Neuronal stem cell (in vitro differentiated cells): ENCODE data around the gene KLF11.
A peak's percentile ranks its signal among the peaks of the same experiment; 100 is the strongest.

Source experiments
- DNase-seq: peaks from one replicate; pipeline ENCODE4 v3.0.0-alpha.2; 2013; ENCODE audit warnings: low spot score
- H2AFZ ChIP-seq: one replicate; pipeline ENCODE4 v1.6.1; 2013; ENCODE audit warnings: mild to moderate bottlenecking, low read length, inconsistent platforms
- H2AK5ac ChIP-seq: 2 replicates; pipeline ENCODE4 v1.6.1; 2013; ENCODE audit warnings: low read depth, mild to moderate bottlenecking, inconsistent platforms, low read length, moderate library complexity, mixed read lengths
- H2BK120ac ChIP-seq: 2 replicates; pipeline ENCODE4 v1.6.1; 2013; ENCODE audit warnings: low read depth, mild to moderate bottlenecking, inconsistent platforms, low read length, moderate library complexity, mixed read lengths
- H2BK12ac ChIP-seq: one replicate; pipeline ENCODE4 v1.6.1; 2013; ENCODE audit warnings: low read length, inconsistent platforms
- H2BK15ac ChIP-seq: 2 replicates; pipeline ENCODE4 v1.6.1; 2013; ENCODE audit warnings: mild to moderate bottlenecking, low read length, inconsistent platforms, mixed read lengths
- H2BK5ac ChIP-seq: one replicate; pipeline ENCODE4 v1.6.1; 2013; ENCODE audit warnings: inconsistent platforms, mild to moderate bottlenecking, low read length, moderate library complexity
- H3K14ac ChIP-seq: one replicate; pipeline ENCODE4 v1.6.1; 2013; ENCODE audit warnings: low read length, inconsistent platforms
- H3K18ac ChIP-seq: 2 replicates; pipeline ENCODE4 v1.6.1; 2013; ENCODE audit warnings: low read length, inconsistent platforms
- H3K23ac ChIP-seq: 2 replicates; pipeline ENCODE4 v1.6.1; 2013; ENCODE audit warnings: low read depth, mild to moderate bottlenecking, mixed read lengths, low read length, inconsistent platforms; ENCODE audit not compliant: poor library complexity
- H3K27ac ChIP-seq: replicated peaks from 3 replicates; pipeline ENCODE4 v1.5.1; 2013; ENCODE audit warnings: low read length, inconsistent platforms
- H3K27me3 ChIP-seq, 3 experiments: 2 replicates each; pipeline ENCODE4 v1.6.1; 2013; ENCODE audit warnings: low read length in 3 of 3, mild to moderate bottlenecking in 2 of 3, inconsistent platforms in 1 of 3, low read depth in 1 of 3, mixed read lengths in 1 of 3, moderate library complexity in 1 of 3; ENCODE audit not compliant: control insufficient read depth in 3 of 3, insufficient read depth in 3 of 3
- H3K36me3 ChIP-seq, 2 donors: replicated peaks in 1 of 2; 2 replicates each; pipeline ENCODE4 v1.6.1; 2013; ENCODE audit warnings: low read length in 2 of 2; ENCODE audit not compliant: control insufficient read depth in 2 of 2, insufficient read depth in 2 of 2
- H3K4ac ChIP-seq: 2 replicates; pipeline ENCODE4 v1.6.1; 2013; ENCODE audit warnings: inconsistent platforms, mild to moderate bottlenecking, low read length, moderate library complexity
- H3K4me1 ChIP-seq, 2 donors: 1 replicate in 1 of 2; 2 replicates in 1 of 2; pipeline ENCODE4 v1.6.1; 2013; ENCODE audit warnings: low read length in 2 of 2, low read depth in 1 of 2; ENCODE audit not compliant: control insufficient read depth in 2 of 2, insufficient read depth in 1 of 2
- H3K4me2 ChIP-seq: one replicate; pipeline ENCODE4 v1.6.1; 2013; ENCODE audit warnings: mild to moderate bottlenecking, low read length, inconsistent platforms; ENCODE audit not compliant: insufficient read depth, poor library complexity, severe bottlenecking
- H3K4me3 ChIP-seq, 2 donors: 2 replicates each; pipeline ENCODE4 v1.5.1; 2013; ENCODE audit warnings: low read length in 2 of 2, mild to moderate bottlenecking in 2 of 2, inconsistent platforms in 1 of 2, moderate library complexity in 1 of 2
- H3K79me1 ChIP-seq: one replicate; pipeline ENCODE4 v1.6.1; 2013; ENCODE audit warnings: low read depth, mild to moderate bottlenecking, inconsistent platforms, low read length, moderate library complexity
- H3K9ac ChIP-seq: one replicate; pipeline ENCODE4 v1.6.1; 2013; ENCODE audit warnings: mild to moderate bottlenecking, low read depth, low read length, inconsistent platforms; ENCODE audit not compliant: poor library complexity
- H3K9me3 ChIP-seq, 2 donors: replicated peaks in 1 of 2; 2 replicates each; pipeline versions ENCODE3 to v1.6.1; 2013; ENCODE audit warnings: low read length in 2 of 2, mild to moderate bottlenecking in 2 of 2, inconsistent platforms in 1 of 2, low read depth in 1 of 2, mixed read lengths in 1 of 2, moderate library complexity in 1 of 2; ENCODE audit not compliant: control insufficient read depth in 2 of 2, insufficient read depth in 1 of 2
- H4K8ac ChIP-seq: one replicate; pipeline ENCODE4 v1.6.1; 2013; ENCODE audit warnings: low read depth, mild to moderate bottlenecking, inconsistent platforms, low read length, moderate library complexity
- H4K91ac ChIP-seq: one replicate; pipeline ENCODE4 v1.6.1; 2013; ENCODE audit warnings: low read length, low read depth, mild to moderate bottlenecking, inconsistent platforms; ENCODE audit not compliant: poor library complexity
- WGBS, 2 donors: extraction: QIAGEN DNeasy Blood & Tissue Kit; methylation state at CpG; one replicate each; pipeline ENCODE4 v1.1.7; 2013; ENCODE audit warnings: missing lambda C conversion rate in 2 of 2, mixed read lengths in 1 of 2; ENCODE audit not compliant: insufficient read length in 2 of 2, insufficient replicate concordance in 1 of 2; ENCODE audit errors: extremely low coverage in 2 of 2; 5-methylcytosine and 5-hydroxymethylcytosine counted together

The KLF11 gene

DNA sequence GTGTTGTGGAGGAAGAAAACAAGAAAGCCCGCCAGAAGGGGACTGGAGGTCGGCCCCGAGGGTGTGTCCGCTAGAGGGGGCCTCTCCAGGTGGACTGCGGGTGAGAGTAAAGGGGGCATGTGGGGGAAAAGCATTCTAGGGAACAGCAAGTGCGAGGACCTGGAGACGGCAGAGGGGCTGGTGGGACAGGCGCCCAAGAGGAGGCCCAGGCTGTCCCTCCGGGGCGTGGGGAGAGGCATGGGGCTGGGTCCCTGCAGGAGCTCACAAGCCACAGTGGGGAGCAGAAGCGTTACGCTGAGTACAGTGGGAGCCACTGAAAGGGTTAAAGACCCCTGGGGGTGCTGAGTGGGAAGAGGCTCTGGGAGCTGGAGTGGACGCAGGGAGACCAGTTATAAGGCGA lies 1.6 kb upstream of the KLF11 start:
- H3K4me3 ChIP-seq = no peak overlapping the region

DNA sequence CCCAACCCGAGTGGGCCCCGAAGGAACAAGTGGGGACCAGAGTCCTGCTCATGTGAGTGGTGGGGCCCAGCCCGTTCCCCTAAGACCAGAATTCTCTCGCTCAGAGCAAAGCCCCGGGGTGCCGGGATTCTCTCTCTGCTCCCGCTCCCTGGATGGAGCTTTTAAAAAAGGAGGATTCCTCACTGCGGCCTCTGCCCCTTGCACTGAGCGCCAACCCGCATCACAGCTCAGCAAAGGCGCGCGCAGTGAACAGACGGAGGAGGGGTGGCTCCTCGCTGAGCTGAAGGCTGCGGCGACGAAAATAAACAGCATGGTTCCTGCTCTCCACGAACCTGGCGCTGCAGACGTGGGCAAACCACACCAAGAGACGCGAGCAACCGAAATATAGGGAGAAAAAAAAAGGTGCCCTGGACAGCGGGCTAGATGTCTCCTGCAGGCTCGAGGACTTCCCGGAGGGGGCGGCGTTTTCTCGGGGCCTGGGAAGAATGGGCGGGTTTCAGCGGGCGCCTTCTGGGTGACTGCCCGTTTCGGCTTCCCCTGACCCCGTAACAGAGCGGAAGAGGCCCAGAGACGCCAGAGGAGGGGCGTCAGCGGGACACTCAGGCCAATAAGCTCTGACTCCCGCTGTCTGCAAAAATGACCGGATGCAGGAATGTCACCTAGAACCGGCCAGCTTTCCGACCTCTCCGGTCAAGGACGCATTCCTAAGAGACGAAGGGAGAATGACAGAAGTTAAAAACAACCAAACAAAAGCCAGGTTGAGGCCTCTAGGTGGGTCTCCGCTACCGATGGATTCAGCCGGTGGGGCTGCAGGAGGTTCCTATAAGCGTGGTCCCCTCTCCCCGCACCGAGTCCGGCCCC lies 819 bp upstream of the KLF11 start:
- H3K14ac ChIP-seq = peak overlapping the region; percentile 14
- no peak overlapping the region for H3K23ac ChIP-seq
- H3K4me2 ChIP-seq = peak overlapping the region; percentile 64
- H3K18ac ChIP-seq = peak overlapping the region; percentile 9
- no peak overlapping the region for H3K27ac ChIP-seq
- H3K4me3 ChIP-seq = peak overlapping the region; percentile 57 to 73
- DNase-seq = no peak
- H4K8ac ChIP-seq = no peak overlapping the region
- H4K91ac ChIP-seq = no peak overlapping the region
- H3K79me1 ChIP-seq = peaks cover 4% of the 10 kb centered on the region
- peak overlapping the region; percentile 86 for H2AFZ ChIP-seq
- peaks cover 0 to 12% (median 0%) of the 10 kb centered on the region in 3 experiments for H3K27me3 ChIP-seq
- H2AK5ac ChIP-seq = peak overlapping the region; percentile 77
- no peak overlapping the region for H2BK5ac ChIP-seq
- no peak overlapping the region for H2BK120ac ChIP-seq
- H3K9ac ChIP-seq = no peak overlapping the region
- peak overlapping the region; percentile 12 for H2BK15ac ChIP-seq
- no peak overlapping the region for H3K4ac ChIP-seq
- no peak overlapping the region for H2BK12ac ChIP-seq
- peaks cover 0 to 24% of the 10 kb centered on the region in 2 donors for H3K36me3 ChIP-seq
- no CpG with 5 or more reads among the region's 54 CpGs for WGBS, 2 donors
- peaks cover 3 to 10% of the 10 kb centered on the region in 2 donors for H3K4me1 ChIP-seq
- H3K9me3 ChIP-seq = peaks cover 6 to 12% of the 10 kb centered on the region in 2 donors

More for the DNA sequence above, 1.6 kb upstream of the KLF11 start:
- DNase-seq = no peak
- no peak overlapping the region for H2AFZ ChIP-seq
- H3K27ac ChIP-seq = no peak overlapping the region
- no peak overlapping the region for H3K4me2 ChIP-seq
- peaks cover 0 to 12% (median 0%) of the 10 kb centered on the region in 3 experiments for H3K27me3 ChIP-seq
- H3K9ac ChIP-seq = no peak overlapping the region
- H4K91ac ChIP-seq = no peak overlapping the region
- H2BK12ac ChIP-seq = no peak overlapping the region
- peaks cover 0 to 16% of the 10 kb centered on the region in 2 donors for H3K36me3 ChIP-seq
- no peak overlapping the region for H2BK120ac ChIP-seq
- H2AK5ac ChIP-seq = peak overlapping the region; percentile 77
- no peak overlapping the region for H2BK15ac ChIP-seq
- H3K23ac ChIP-seq = peak overlapping the region; percentile 59
- H2BK5ac ChIP-seq = no peak overlapping the region
- peak overlapping the region; percentile 60 for H3K18ac ChIP-seq
- no peak overlapping the region for H3K4ac ChIP-seq
- no peak overlapping the region for H4K8ac ChIP-seq
- H3K4me1 ChIP-seq = peaks cover 3 to 10% of the 10 kb centered on the region in 2 donors
- peaks cover 4% of the 10 kb centered on the region for H3K79me1 ChIP-seq
- peaks cover 6 to 12% of the 10 kb centered on the region in 2 donors for H3K9me3 ChIP-seq
- H3K14ac ChIP-seq = no peak overlapping the region
- no CpG with 5 or more reads among the region's 14 CpGs for WGBS, 2 donors

DNA sequence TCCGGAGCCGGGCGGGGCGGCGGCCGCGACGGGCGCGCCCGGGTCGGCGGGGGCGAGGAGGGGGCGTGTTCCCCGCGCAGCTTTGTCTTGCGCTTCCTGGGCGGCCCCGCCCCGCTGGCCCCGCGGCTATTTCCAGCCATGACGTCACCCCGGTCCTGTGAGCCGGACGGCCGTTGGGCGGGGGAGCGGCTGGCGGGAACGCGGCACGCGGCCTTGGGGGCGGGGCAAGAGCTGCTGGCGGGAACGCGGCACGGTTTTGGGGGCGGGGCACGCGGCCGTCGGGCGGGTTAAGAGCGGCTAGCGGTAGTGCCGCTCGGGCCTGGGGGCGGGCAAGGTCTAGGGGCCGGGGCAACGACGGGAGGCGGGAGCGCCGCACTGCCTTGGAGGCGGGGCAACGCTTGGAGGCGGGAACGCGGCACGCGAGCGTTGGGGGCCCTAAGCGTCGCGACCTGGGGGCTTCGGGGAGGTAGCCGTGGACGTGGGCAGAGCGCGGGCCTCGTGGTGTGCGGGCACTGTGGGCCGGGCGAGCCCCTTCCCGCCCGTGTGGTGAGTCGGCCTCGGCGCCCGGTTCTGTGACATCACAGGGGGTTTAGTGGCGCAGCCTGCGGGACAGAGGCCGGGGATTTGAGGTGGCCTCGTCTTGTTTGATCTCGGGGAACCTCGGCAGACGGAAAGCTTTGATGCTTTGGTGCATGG lies 704 bp downstream of the KLF11 start:
- H3K18ac ChIP-seq = peak overlapping the region; percentile 94
- H2AK5ac ChIP-seq = peak overlapping the region; percentile 75
- no peak overlapping the region for H4K8ac ChIP-seq
- peak overlapping the region; percentile 99 for H2BK12ac ChIP-seq
- no CpG with 5 or more reads among the region's 90 CpGs for WGBS, 2 donors
- no peak overlapping the region for H2BK120ac ChIP-seq
- no peak overlapping the region for H4K91ac ChIP-seq
- H2AFZ ChIP-seq = peak overlapping the region; percentile 92
- H2BK5ac ChIP-seq = no peak overlapping the region
- peak overlapping the region; percentile 69 for H3K4me2 ChIP-seq
- H3K23ac ChIP-seq = peak overlapping the region; percentile 91
- H3K79me1 ChIP-seq = peaks cover 4% of the 10 kb centered on the region
- peaks cover 3 to 10% of the 10 kb centered on the region in 2 donors for H3K4me1 ChIP-seq
- H3K9ac ChIP-seq = no peak overlapping the region
- H2BK15ac ChIP-seq = peak overlapping the region; percentile 37
- H3K36me3 ChIP-seq = peaks cover 0 to 38% of the 10 kb centered on the region in 2 donors
- peaks cover 6 to 12% of the 10 kb centered on the region in 2 donors for H3K9me3 ChIP-seq
- peak overlapping the region in 1 of 2 donors; percentile 73 for H3K4me3 ChIP-seq
- peak overlapping the region; percentile 66 for H3K4ac ChIP-seq
- DNase-seq = peak; percentile 59
- H3K27ac ChIP-seq = no peak overlapping the region
- peaks cover 0 to 12% (median 0%) of the 10 kb centered on the region in 3 experiments for H3K27me3 ChIP-seq
- H3K14ac ChIP-seq = no peak overlapping the region
